HEK293 (cell line): ENCODE results near the gene ZBTB47.

Experiments used
- CTCF ChIA-PET: fragments of 350-600 bp; formaldehyde crosslinking; extraction: SDS; loops from one replicate; lab custom pipeline; 2021; ENCODE audit warnings: antibody characterized with exemption; lab: Yijun Ruan, JAX
- POLR2A ChIA-PET: fragments of 300-600 bp; formaldehyde crosslinking; extraction: SDS; loops from one replicate; lab custom pipeline; 2020; ENCODE audit warnings: antibody characterized with exemption, inconsistent platforms; lab: Yijun Ruan, JAX
- H3K27ac ChIP-seq: fragments of 200-500 bp; sonication (Bioruptor generic); 2 replicates; pipeline ENCODE4 v1.5.1; 2014; ENCODE audit warnings: low read depth, low read length, control low read depth, inconsistent platforms; ENCODE audit errors: extremely low read depth
- H3K36me3 ChIP-seq, 2 experiments: fragments of 200-500 bp in 1 of 2; sonication (Bioruptor generic) in 1 of 2; 1 replicate in 1 of 2; 2 replicates in 1 of 2; pipeline ENCODE4 v1.5.1; 2014 to 2017; ENCODE audit warnings: inconsistent platforms in 2 of 2, low read length in 2 of 2; ENCODE audit not compliant: control insufficient read depth in 2 of 2, insufficient read depth in 1 of 2
- H3K4me1 ChIP-seq: fragments of 200-500 bp; sonication (Bioruptor generic); 2 replicates; pipeline ENCODE4 v1.5.1; 2014; ENCODE audit warnings: mild to moderate bottlenecking, low read length, inconsistent platforms; ENCODE audit not compliant: control insufficient read depth, insufficient read depth
- H3K4me3 ChIP-seq: 2 replicates; pipeline ENCODE4 v1.5.1; 2011; ENCODE audit warnings: low read depth, mild to moderate bottlenecking, control low read depth, low read length, moderate library complexity
- H3K9me3 ChIP-seq: fragments of 200-500 bp; sonication (Bioruptor generic); 2 replicates; pipeline ENCODE4 v1.5.1; 2014; ENCODE audit warnings: low read depth, low read length, inconsistent platforms; ENCODE audit not compliant: control insufficient read depth, insufficient read depth
- MZF1 ChIP-seq: fragments of 450-650 bp; formaldehyde crosslinking; IDR thresholded peaks from 2 replicates; pipeline ENCODE4 v1.5.1; 2017; ENCODE audit warnings: missing biosample characterization, missing genetic modification characterization, borderline replicate concordance
- OSR2 ChIP-seq: fragments of 450-650 bp; formaldehyde crosslinking; IDR thresholded peaks from 2 replicates; pipeline ENCODE4 v1.5.1; 2016; ENCODE audit warnings: missing biosample characterization, missing genetic modification characterization
- PATZ1 ChIP-seq: fragments of 450-650 bp; formaldehyde crosslinking; IDR thresholded peaks from 2 replicates; pipeline ENCODE4 v1.5.1; 2016; ENCODE audit warnings: missing biosample characterization, missing genetic modification characterization
- PRDM1 ChIP-seq: fragments of 450-650 bp; formaldehyde crosslinking; IDR thresholded peaks from 2 replicates; pipeline ENCODE4; 2016; ENCODE audit warnings: missing biosample characterization, missing genetic modification characterization
- ZBTB1 ChIP-seq: fragments of 450-650 bp; formaldehyde crosslinking; IDR thresholded peaks from 2 replicates; pipeline ENCODE4 v1.5.1; 2016; ENCODE audit warnings: missing biosample characterization, missing genetic modification characterization
- ZNF148 ChIP-seq: fragments of 450-650 bp; formaldehyde crosslinking; IDR thresholded peaks from 2 replicates; pipeline ENCODE4 v1.5.0; 2017; ENCODE audit warnings: missing biosample characterization, missing genetic modification characterization, borderline replicate concordance
- ZNF221 ChIP-seq: fragments of 450-650 bp; formaldehyde crosslinking; IDR thresholded peaks from 2 replicates; pipeline ENCODE4 v1.5.1; 2017; ENCODE audit warnings: missing biosample characterization, missing genetic modification characterization, borderline replicate concordance
- ZNF274 ChIP-seq, 2 experiments: fragments of 200-500 bp in 1 of 2; fragments of 450-650 bp in 1 of 2; sonication (Bioruptor generic) in 1 of 2; formaldehyde crosslinking in 1 of 2; IDR thresholded peaks; 2 replicates each; pipeline versions ENCODE4 v1.5.1 to v1.6.1; 2014 to 2016; ENCODE audit warnings: borderline replicate concordance in 1 of 2, inconsistent platforms in 1 of 2, low read length in 1 of 2, missing biosample characterization in 1 of 2, missing genetic modification characterization in 1 of 2
- ZNF362 ChIP-seq: fragments of 450-650 bp; formaldehyde crosslinking; IDR thresholded peaks from 2 replicates; pipeline ENCODE4 v1.5.1; 2016; ENCODE audit warnings: missing biosample characterization, missing genetic modification characterization
- ZNF416 ChIP-seq: fragments of 450-650 bp; formaldehyde crosslinking; IDR thresholded peaks from 2 replicates; pipeline ENCODE4 v1.5.1; 2016; ENCODE audit warnings: missing biosample characterization, missing genetic modification characterization
- ZNF473 ChIP-seq: fragments of 450-650 bp; formaldehyde crosslinking; IDR thresholded peaks from 2 replicates; pipeline ENCODE4 v1.5.1; 2017; ENCODE audit warnings: missing biosample characterization, missing genetic modification characterization
- ZNF48 ChIP-seq: fragments of 450-650 bp; formaldehyde crosslinking; IDR thresholded peaks from 2 replicates; pipeline ENCODE4 v1.5.1; 2016; ENCODE audit warnings: missing biosample characterization, missing genetic modification characterization
- ZNF600 ChIP-seq: fragments of 450-650 bp; formaldehyde crosslinking; IDR thresholded peaks from 2 replicates; pipeline ENCODE4 v1.5.1; 2016; ENCODE audit warnings: missing biosample characterization, missing genetic modification characterization
- ZNF624 ChIP-seq: fragments of 450-650 bp; formaldehyde crosslinking; IDR thresholded peaks from 2 replicates; pipeline ENCODE4 v1.5.1; 2017; ENCODE audit warnings: missing biosample characterization, missing genetic modification characterization
- ZNF645 ChIP-seq: fragments of 450-650 bp; formaldehyde crosslinking; IDR thresholded peaks from 2 replicates; pipeline ENCODE4; 2016; ENCODE audit warnings: missing biosample characterization, missing genetic modification characterization
- ZNF701 ChIP-seq: fragments of 450-650 bp; formaldehyde crosslinking; IDR thresholded peaks from 2 replicates; pipeline ENCODE4 v1.5.1; 2016; ENCODE audit warnings: missing biosample characterization, missing genetic modification characterization
- ZNF791 ChIP-seq: fragments of 450-650 bp; formaldehyde crosslinking; IDR thresholded peaks from 2 replicates; pipeline ENCODE4 v1.5.1; 2016; ENCODE audit warnings: missing biosample characterization, missing genetic modification characterization
- TF ChIP-seq, protein P1 (sequence below): fragments of 450-650 bp; formaldehyde crosslinking; IDR thresholded peaks from 2 replicates; pipeline ENCODE4 v1.5.1; 2016; ENCODE audit warnings: missing biosample characterization, missing genetic modification characterization
- TF ChIP-seq, protein P2 (sequence below): fragments of 450-650 bp; IDR thresholded peaks from 2 replicates; pipeline ENCODE4 v1.5.1; 2018; ENCODE audit warnings: missing biosample characterization, mild to moderate bottlenecking, missing genetic modification characterization

Gene ZBTB47

DNA sequence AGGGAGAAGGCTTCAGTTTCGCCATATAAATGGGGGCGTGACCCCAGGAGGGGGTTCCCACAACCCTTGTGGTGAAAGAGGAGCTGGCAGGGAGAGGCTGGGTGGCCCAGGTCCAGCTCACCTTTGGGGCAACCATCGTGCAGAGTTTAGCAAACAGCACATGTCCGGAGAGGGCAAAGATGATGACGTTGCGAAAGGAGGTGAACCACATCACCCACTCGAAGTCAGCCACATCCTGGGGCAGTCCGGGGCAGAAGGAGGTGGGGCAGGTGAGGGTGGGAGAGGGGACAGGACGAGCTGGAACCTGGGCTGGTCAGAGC is 45.4 kb downstream of the ZBTB47 start (continued):
- no peak for TF ChIP-seq PATZ1 (tag by site-specific recombination)
- TF ChIP-seq ZNF791 (tag by site-specific recombination), result no peak

- no peak for TF ChIP-seq ZBTB1
- no peak for TF ChIP-seq ZNF148 (tag by site-specific recombination)
- no peak for TF ChIP-seq ZNF600
- TF ChIP-seq ZNF362 (tag by site-specific recombination), result no peak
- no peak for TF ChIP-seq MZF1
- TF ChIP-seq, protein P1, sequence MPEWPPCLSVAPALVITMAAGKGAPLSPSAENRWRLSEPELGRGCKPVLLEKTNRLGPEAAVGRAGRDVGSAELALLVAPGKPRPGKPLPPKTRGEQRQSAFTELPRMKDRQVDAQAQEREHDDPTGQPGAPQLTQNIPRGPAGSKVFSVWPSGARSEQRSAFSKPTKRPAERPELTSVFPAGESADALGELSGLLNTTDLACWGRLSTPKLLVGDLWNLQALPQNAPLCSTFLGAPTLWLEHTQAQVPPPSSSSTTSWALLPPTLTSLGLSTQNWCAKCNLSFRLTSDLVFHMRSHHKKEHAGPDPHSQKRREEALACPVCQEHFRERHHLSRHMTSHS (tag by site-specific recombination), result no peak
- no peak for TF ChIP-seq ZNF473 (tag by site-specific recombination)
- no peak for TF ChIP-seq ZNF221
- TF ChIP-seq ZNF48 (tag by site-specific recombination), result no peak
- TF ChIP-seq ZNF274 (IDR thresholded peaks at IDR 0.05; ENCODE audit: low read length), result no peak
- no peak for TF ChIP-seq ZNF274 (tag by site-specific recombination; IDR thresholded peaks at IDR 0.05; ENCODE audit: borderline replicate concordance)
- no peak for TF ChIP-seq OSR2 (tag by site-specific recombination)
- TF ChIP-seq PRDM1 (tag by site-specific recombination), result no peak
- TF ChIP-seq, protein P2, sequence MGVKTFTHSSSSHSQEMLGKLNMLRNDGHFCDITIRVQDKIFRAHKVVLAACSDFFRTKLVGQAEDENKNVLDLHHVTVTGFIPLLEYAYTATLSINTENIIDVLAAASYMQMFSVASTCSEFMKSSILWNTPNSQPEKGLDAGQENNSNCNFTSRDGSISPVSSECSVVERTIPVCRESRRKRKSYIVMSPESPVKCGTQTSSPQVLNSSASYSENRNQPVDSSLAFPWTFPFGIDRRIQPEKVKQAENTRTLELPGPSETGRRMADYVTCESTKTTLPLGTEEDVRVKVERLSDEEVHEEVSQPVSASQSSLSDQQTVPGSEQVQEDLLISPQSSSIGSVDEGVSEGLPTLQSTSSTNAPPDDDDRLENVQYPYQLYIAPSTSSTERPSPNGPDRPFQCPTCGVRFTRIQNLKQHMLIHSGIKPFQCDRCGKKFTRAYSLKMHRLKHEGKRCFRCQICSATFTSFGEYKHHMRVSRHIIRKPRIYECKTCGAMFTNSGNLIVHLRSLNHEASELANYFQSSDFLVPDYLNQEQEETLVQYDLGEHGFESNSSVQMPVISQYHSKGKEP (tag by site-specific recombination), result no peak
- TF ChIP-seq ZNF701 (tag by site-specific recombination), result no peak
- no peak for TF ChIP-seq ZNF645 (tag by site-specific recombination)
- TF ChIP-seq ZNF624 (tag by site-specific recombination), result no peak
- TF ChIP-seq ZNF416 (tag by site-specific recombination), result no peak
- Histone ChIP-seq H3K36me3 (no peaks in the 10 kb centered on the region), H3K9me3 (no peaks in the 10 kb centered on the region), H3K4me3 (no peak overlapping the region), H3K27ac (no peak overlapping the region), H3K4me1 (no peaks in the 10 kb centered on the region)
- ChIA-PET CTCF (interaction anchor here (0.5 kb wide), 1 partner anchor 131 kb away, joined by 3 read pairs; no protein-coding TSS in a partner anchor), POLR2A (no interaction called here)
Measured at GRCh38 chr3:42699511-42699971, 46.0 kb downstream of the ZBTB47 start.
